GM19372 (cell line): ENCODE measurements around the gene DYRK1B.
"Not testable (repeated sequence)": the region's sequence is repeated elsewhere in the genome, so short reads cannot be mapped to it uniquely, and the experiment has no call there.

ENCODE experiments used
- ATAC-seq: cut with Tn5 transposase; IDR thresholded peaks from one replicate; pipeline ENCODE4 v1.9.1; 2021; ENCODE audit warnings: mild to moderate bottlenecking, low read depth, moderate library complexity; ENCODE audit not compliant: unreplicated experiment

DYRK1B gene

GRCh38 chr19:39833464-39834286, at the start of gene DYRK1B:
Gene DYRK1B (minus strand): TSS chr19:39834162. CDS start chr19:39831867, 2,295 bp downstream.
- peak; percentile 92 for ATAC-seq

- ATAC-seq: not testable (repeated sequence)
These were observed 48.7 kb upstream of the DYRK1B start for GRCh38 chr19:39882645-39883044.

GRCh38 chr19:39881495-39882110, 47.6 kb upstream of the DYRK1B start:
- ATAC-seq: not testable (repeated sequence)

DNA sequence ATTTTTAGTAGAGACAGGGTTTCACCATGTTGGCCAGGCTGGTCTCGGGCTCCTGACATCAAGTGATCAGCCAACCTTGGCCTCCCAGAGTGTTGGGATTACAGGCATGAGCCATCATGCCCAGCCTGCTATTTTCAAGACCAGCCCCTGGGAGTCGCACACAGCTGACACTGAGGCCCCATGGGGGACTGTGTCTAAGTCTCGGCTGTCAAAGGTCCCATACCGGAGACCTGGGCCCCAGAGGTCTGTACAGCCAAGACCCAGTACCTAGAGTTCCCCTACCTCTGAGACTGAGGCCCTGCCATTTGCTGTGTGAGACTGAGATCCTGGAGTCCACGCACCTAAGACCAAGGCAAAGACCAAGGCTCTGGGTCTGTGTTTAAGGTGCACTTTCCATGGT, 46.3 kb upstream of the DYRK1B start:
- not testable (repeated sequence) for ATAC-seq

- ATAC-seq: not testable (repeated sequence)
These were observed 45.8 kb upstream of the DYRK1B start for GRCh38 chr19:39879796-39880195.

- not testable (repeated sequence) for ATAC-seq
These were observed 44.9 kb upstream of the DYRK1B start for GRCh38 chr19:39878866-39879265.

DNA sequence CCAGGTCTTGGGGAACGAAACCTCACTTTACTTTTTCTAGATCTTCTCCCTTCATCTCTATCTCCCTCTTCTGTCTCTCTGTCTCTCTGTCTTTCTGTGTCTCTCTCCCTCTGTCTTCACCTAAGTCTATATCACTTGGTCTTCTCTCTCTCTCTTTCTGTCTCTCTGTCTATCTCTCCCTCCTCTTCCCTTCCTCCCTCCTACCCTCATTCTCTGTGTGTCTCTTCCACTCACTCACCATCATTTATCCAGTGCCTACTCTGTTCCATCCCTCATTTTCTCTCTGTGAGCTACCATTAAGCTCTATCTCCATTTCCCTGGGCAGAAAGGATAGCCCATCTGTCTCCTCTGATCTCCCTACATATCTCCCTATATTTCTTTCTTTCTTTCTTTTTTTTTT, 44.4 kb upstream of the DYRK1B start:
- no peak for ATAC-seq

DNA sequence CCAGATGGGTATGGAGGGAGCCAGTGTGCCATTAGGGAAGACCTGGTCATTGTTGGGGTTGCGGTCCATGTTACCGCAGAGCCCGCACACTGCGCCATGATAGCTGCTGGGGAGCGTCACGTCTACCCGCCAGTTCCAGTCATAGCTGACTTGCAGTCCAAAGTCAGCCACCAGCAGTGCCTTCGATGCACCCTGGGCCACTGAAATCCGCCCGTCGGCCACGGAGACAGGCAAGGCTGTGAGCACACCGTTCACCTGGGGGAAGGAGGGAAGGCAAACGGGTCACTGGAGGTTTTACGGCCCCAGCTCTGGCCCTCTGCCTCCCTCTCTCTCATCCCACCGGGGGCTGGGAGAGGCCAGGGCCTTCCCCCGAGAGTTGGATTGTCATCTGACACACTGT, 44.0 kb upstream of the DYRK1B start:
- not testable (repeated sequence) for ATAC-seq

DNA sequence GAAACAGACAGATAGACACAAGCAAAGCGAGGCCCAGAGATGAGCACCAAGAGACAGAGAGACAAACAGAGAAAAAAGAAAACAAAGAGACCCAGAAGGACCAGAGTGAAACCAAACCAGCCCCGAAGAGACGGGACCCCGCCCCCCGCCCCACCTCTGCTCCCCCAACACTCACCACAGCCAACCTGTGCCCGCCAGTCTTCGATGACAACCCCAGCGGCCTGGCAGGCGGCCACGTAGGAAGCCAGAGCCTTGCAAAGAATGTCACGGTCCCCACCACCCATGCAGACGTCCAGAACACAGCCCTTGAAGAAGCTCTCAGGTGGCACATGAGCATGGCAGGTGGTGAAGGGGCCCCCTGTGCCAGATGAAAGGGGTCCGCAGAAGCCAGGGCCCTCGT, 43.5 kb upstream of the DYRK1B start:
- not testable (repeated sequence) for ATAC-seq

DNA sequence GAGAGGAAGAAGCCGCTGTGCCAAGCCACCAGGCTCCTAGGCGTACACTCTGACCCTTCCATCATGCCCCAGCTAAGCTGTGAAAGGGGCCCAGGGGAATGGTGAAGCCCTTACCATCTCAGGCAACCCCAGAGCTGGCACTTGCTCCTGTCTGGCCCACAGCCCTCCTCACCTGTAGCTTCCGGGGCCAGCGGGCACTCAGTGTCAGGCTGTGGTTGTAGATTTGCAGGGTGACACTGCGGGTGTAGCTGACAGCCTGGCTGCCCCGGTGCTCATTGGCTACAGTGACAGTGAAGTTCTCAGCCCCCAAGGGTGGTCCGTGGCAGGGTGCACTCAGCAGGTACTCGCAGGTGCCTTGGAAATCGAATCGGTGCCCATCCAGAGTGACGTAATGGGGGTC, 42.5 kb upstream of the DYRK1B start:
- ATAC-seq: not testable (repeated sequence)

DNA sequence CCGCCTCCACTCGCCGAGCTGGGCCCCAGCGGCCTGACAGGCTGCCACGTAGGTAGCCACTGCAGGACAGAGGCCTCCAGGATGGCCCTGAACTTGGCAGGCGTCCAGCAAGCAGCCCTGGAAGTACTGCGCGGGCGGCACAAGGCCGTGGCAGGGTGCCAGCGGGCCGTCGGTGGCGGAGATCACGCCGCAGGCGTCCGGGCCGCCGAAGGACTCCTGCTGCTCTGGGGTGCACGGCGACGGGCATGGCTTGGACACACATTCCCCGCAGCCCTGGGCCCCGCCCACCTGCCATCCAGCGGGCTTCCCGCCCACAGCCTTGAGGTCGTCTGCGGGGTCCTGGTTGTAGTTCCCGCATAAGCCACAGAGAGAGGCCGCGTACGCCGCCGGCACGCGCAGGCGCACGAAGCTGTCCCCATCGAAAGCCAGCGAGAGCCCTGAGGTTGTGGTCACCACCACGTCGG, 41.5 kb upstream of the DYRK1B start:
- not testable (repeated sequence) for ATAC-seq

GRCh38 chr19:39874404-39874803, 40.4 kb upstream of the DYRK1B start:
- ATAC-seq: no peak

- ATAC-seq: no peak
These were observed 39.4 kb upstream of the DYRK1B start for GRCh38 chr19:39873385-39873784.

GRCh38 chr19:39871886-39872866, 38.2 kb upstream of the DYRK1B start:
- no peak for ATAC-seq

DNA sequence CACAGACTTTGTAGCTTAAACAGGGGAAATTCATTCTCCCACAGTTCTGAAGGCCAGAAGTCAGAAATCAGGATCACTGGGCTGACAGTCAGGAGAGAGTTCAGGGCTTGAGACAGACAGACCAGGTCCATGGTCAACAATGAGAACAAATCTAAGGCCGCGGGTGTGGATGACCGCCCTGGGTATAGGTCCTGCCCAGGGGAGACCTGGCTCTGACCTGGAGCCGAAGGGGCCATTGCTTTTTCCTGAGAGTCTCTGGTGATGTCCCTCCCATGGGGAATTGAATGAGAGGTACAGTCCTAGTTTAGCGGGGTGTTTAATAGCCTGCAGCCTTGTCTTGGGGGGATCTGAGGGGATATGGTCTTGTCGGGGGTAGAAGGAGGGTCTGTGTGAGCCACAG, 37.4 kb upstream of the DYRK1B start:
- ATAC-seq: no peak

GRCh38 chr19:39870171-39870971, 36.4 kb upstream of the DYRK1B start:
- ATAC-seq: no peak

DNA sequence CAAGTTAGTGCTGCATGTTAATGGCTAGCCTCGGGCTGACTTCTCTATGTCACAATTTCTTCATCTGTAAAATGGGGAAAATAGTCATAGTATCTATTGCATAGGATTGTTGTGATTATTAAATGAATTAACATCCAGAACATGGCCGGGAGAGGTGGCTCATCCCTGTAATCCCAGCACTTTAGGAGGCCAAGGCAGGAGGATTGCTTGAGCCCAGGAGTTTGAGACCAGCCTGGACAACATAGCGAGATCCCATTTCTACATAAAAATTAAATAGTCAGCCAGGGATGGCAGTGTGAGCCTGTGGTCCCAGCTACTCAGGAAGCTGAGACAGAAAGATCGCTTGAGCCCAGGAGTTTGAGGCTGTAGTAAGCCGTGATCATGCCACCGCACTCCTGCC, 34.0 kb upstream of the DYRK1B start:
- ATAC-seq: no peak

DNA sequence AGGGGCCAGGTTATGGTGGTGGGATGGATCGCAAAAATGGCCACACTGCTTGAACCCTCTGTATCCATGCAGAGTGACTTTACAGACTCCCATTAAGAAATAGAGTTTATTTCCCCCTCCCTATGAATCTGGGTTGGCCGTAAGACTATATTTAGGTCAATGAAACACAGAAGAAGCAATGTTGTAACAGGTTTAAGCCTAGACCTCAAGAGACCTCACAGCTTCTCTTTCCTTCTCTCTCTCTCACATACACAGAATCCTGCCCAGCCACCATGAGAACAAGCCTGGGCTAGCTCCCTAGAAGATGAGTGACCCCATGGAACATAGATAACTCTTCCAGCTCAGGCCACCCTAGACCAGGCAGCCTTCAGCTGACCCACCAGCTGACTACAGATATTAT, 33.2 kb upstream of the DYRK1B start:
- no peak for ATAC-seq

GRCh38 chr19:39865953-39866352, 32.0 kb upstream of the DYRK1B start:
- no peak for ATAC-seq

- ATAC-seq: no peak
These were observed 31.2 kb upstream of the DYRK1B start for GRCh38 chr19:39865186-39865585.
